Tibial nerve (tissue), 4 donors: ENCODE results near the gene EMC8. TPM values are rescaled to one million over a fixed set of nuclear protein-coding genes. Genes with fewer than 3 reads are reported as not detected.

Experiments
- DNase-seq, 2 donors: peaks; one replicate each; pipeline ENCODE4 v3.0.0-alpha.2; 2019; ENCODE audit warnings: low spot score in 2 of 2
- H3K27ac ChIP-seq, 4 donors: fragments of 200-600 bp; sonication (generic) in 3 of 4; one replicate each; pipeline ENCODE4 v1.5.1; 2017 to 2019; ENCODE audit warnings: mild to moderate bottlenecking in 1 of 4
- H3K27me3 ChIP-seq, 2 donors: fragments of 200-600 bp; sonication (generic) in 1 of 2; one replicate each; pipeline versions ENCODE4 v1.5.1 to v1.6.0; 2017 to 2019
- H3K36me3 ChIP-seq, 3 donors: fragments of 200-600 bp; sonication (generic); one replicate each; pipeline ENCODE4 v1.5.1; 2018 to 2019
- H3K4me1 ChIP-seq, 4 donors: fragments of 200-600 bp; sonication (generic) in 3 of 4; one replicate each; pipeline ENCODE4 v1.5.1; 2017 to 2019
- H3K4me3 ChIP-seq, 4 donors: fragments of 200-600 bp; sonication (generic) in 3 of 4; one replicate each; pipeline ENCODE4 v1.5.1; 2017 to 2019; ENCODE audit warnings: mild to moderate bottlenecking in 1 of 4, moderate library complexity in 1 of 4
- H3K9me3 ChIP-seq, 4 donors: fragments of 200-600 bp; sonication (generic) in 3 of 4; one replicate each; pipeline ENCODE4 v1.5.1; 2017 to 2019
- EP300 ChIP-seq, 2 donors: sonication (generic); formaldehyde crosslinking; IDR thresholded peaks; one replicate each; pipeline ENCODE4 v1.6.1; 2017; ENCODE audit warnings: antibody characterized with exemption in 2 of 2, mild to moderate bottlenecking in 1 of 2
- POLR2A ChIP-seq, 2 donors: fragments of 450-650 bp; IDR thresholded peaks; one replicate each; pipeline ENCODE4 v1.6.1; 2017; ENCODE audit warnings: antibody characterized with exemption in 2 of 2, mild to moderate bottlenecking in 2 of 2, moderate library complexity in 2 of 2
- WGBS, 2 donors: methylation state at CpG; one replicate each; pipeline ENCODE4 v1.1.5; 2018; 5-methylcytosine and 5-hydroxymethylcytosine counted together
- total RNA-seq, 4 donors: library from RNA; depleted of rRNA; stranded (reverse); fragments of >200 nt; gene quantifications; one replicate each; pipeline ENCODE4 v1.1.0, GENCODE V29; 2016
- TF ChIP-seq, protein P1 (sequence below), 5 experiments: fragments of 200-600 bp in 3 of 5; fragments of 450-650 bp in 2 of 5; sonication (generic) in 3 of 5; IDR thresholded peaks; one replicate each; pipeline ENCODE4 v1.5.1; 2016 to 2019; ENCODE audit warnings: antibody characterized with exemption in 5 of 5, mild to moderate bottlenecking in 3 of 5, moderate library complexity in 2 of 5

EMC8 gene
- total RNA-seq, 4 donors from 2014 or later, result 31.8 to 46.2 (median 35.4) TPM

DNA sequence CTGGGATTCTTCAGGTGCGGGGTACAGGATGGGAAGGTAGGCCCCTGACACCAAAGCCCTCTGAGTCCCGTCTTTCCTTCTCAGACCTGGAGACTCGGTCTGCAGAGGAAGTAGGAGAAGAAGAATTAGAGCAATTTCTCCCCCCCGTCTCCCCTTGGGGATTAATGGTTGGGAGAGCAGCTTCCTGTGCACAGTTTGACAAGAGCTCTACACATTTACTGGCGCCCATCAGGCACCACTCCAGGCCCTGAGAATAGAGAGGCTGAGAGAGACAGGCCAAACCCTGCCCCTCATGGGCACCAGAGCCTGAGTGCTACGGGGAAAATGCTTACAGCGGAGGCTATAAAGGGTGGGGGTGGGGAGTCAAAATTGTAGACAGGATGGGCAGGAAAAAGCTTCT, 44.9 kb downstream of the EMC8 start:
- Histone ChIP-seq H3K27ac (no peak overlapping the region), H3K27me3 (peaks cover 0 to 26% of the 10 kb centered on the region in 2 donors), H3K36me3 (no peaks in the 10 kb centered on the region), H3K4me1 (peaks cover 0 to 22% (median 13%) of the 10 kb centered on the region in 4 donors), H3K9me3 (no peaks in the 10 kb centered on the region), H3K4me3 (no peak overlapping the region)
- WGBS, 2 donors, result 40 to 53% methylated on average over 7 of the region's 7 CpGs
- no peak for DNase-seq
- TF ChIP-seq POLR2A (IDR thresholded peaks at IDR 0.05) (no peak), EP300 (IDR thresholded peaks at IDR 0.05) (no peak)
- TF ChIP-seq, protein P1, sequence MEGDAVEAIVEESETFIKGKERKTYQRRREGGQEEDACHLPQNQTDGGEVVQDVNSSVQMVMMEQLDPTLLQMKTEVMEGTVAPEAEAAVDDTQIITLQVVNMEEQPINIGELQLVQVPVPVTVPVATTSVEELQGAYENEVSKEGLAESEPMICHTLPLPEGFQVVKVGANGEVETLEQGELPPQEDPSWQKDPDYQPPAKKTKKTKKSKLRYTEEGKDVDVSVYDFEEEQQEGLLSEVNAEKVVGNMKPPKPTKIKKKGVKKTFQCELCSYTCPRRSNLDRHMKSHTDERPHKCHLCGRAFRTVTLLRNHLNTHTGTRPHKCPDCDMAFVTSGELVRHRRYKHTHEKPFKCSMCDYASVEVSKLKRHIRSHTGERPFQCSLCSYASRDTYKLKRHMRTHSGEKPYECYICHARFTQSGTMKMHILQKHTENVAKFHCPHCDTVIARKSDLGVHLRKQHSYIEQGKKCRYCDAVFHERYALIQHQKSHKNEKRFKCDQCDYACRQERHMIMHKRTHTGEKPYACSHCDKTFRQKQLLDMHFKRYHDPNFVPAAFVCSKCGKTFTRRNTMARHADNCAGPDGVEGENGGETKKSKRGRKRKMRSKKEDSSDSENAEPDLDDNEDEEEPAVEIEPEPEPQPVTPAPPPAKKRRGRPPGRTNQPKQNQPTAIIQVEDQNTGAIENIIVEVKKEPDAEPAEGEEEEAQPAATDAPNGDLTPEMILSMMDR (IDR thresholded peaks at IDR 0.05), result no peak

DNA sequence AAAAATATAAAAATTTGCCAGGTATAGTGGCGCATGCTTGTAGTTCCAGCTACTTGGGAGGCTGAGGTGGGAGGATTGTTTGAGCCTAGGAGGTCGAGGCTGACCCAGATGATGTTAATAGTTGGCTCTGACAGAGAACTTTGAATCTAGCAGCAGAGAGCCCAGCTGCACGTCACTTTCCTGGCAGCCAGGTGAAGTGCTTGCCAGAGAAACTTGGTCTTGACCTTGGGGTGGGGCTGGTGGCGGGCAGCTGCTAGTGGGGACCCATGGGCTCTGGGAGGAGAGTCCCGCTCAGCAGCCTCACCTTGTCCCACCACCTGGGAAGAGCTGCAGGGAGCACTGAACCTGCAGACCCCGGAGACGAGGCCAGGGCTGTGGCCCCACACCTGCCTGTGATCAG, 45.4 kb downstream of the EMC8 start:
- no peaks in the 10 kb centered on the region for H3K36me3 ChIP-seq
- H3K4me1 ChIP-seq, result peaks cover 0 to 22% (median 13%) of the 10 kb centered on the region in 4 donors
- no peaks in the 10 kb centered on the region for H3K9me3 ChIP-seq
- no peak overlapping the region for H3K27ac ChIP-seq
- H3K4me3 ChIP-seq, result no peak overlapping the region
- peaks cover 0 to 26% of the 10 kb centered on the region in 2 donors for H3K27me3 ChIP-seq
- no peak for TF ChIP-seq POLR2A (IDR thresholded peaks at IDR 0.05)
- no peak for DNase-seq
- WGBS, 2 donors, result 85 to 89% methylated on average over 6 to 7 of the region's 7 CpGs

DNA sequence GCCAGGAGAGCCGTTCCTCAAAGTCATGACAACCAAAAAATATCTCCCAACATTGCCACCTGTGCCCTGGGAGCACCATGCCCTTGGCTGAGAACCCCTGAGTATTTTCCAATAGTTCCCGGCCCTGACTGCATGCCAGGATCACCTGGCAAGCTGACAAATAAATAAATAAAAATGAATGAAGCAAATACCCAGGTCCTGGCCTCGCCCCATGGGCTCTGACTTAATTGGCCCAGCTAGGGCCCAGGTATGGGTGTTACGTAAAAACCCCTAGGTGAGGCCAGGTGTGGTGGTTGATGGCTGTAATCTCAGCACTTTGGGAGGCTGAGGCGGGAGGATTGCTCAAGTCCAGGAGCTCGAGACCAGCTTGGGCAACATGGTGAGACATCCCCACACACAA, 45.8 kb downstream of the EMC8 start:
- H3K9me3 ChIP-seq, result no peaks in the 10 kb centered on the region
- H3K27ac ChIP-seq, result no peak overlapping the region
- 81 to 84% methylated on average over 6 of the region's 6 CpGs for WGBS, 2 donors
- peaks cover 0 to 22% (median 13%) of the 10 kb centered on the region in 4 donors for H3K4me1 ChIP-seq
- H3K4me3 ChIP-seq, result no peak overlapping the region
- DNase-seq, result no peak
- peaks cover 0 to 27% of the 10 kb centered on the region in 2 donors for H3K27me3 ChIP-seq
- TF ChIP-seq, protein P1 (IDR thresholded peaks at IDR 0.05), result no peak
- TF ChIP-seq POLR2A (IDR thresholded peaks at IDR 0.05), result no peak
- no peak for TF ChIP-seq EP300 (IDR thresholded peaks at IDR 0.05)
- H3K36me3 ChIP-seq, result no peaks in the 10 kb centered on the region

DNA sequence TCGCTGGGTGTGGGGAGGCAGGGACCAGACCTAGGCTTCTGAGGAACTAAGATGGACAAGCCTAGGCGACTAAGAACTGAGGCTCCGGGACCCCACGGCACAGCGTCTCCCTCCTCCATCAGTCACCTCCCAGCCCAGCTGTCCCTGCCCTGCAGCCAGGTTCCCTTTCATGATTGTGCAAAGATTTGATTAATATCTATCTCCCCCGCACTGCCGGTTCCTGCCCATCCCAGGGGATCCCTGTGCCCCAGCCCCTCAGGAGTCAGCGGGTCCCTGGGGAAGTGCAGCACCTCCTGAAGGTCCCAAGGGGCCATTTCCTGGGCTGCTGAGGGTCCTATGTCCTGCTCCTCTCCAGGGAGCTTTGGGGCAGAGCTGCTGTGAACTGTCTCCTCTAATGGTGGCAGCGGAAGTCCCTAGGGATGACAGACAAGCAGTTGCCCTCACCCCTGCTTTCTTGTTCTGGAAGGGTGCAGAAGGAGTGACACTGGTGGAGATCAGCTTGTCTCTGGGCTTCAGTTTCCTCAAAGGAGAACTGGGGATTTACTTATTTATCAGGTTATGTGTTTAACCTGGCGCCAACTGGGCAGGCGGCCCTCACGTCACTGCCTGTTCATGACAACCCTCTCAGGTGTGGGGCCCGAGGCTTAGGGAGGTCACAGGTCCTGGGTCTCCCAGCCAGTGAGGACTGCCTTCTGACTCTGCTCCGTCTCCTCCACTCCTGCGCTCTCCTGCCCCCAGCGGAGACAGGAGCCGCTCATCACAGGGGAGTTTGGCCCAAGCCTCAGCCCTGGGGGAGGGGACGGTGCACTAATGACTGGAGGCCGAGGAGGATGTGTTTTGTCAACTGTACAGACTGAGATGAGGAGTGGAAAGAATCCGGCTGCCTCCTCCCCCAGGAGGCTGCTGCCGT, 46.6 kb downstream of the EMC8 start:
- no peaks in the 10 kb centered on the region for H3K36me3 ChIP-seq
- WGBS, 2 donors, result 62 to 74% methylated on average over 20 to 21 of the region's 21 CpGs
- H3K27me3 ChIP-seq, result peaks cover 0 to 27% of the 10 kb centered on the region in 2 donors
- no peak overlapping the region for H3K4me3 ChIP-seq
- peaks cover 0 to 22% (median 13%) of the 10 kb centered on the region in 4 donors for H3K4me1 ChIP-seq
- TF ChIP-seq, protein P1 (IDR thresholded peaks at IDR 0.05), result no peak
- no peak for TF ChIP-seq POLR2A (IDR thresholded peaks at IDR 0.05)
- DNase-seq, result no peak
- H3K27ac ChIP-seq, result no peak overlapping the region
- no peaks in the 10 kb centered on the region for H3K9me3 ChIP-seq

DNA sequence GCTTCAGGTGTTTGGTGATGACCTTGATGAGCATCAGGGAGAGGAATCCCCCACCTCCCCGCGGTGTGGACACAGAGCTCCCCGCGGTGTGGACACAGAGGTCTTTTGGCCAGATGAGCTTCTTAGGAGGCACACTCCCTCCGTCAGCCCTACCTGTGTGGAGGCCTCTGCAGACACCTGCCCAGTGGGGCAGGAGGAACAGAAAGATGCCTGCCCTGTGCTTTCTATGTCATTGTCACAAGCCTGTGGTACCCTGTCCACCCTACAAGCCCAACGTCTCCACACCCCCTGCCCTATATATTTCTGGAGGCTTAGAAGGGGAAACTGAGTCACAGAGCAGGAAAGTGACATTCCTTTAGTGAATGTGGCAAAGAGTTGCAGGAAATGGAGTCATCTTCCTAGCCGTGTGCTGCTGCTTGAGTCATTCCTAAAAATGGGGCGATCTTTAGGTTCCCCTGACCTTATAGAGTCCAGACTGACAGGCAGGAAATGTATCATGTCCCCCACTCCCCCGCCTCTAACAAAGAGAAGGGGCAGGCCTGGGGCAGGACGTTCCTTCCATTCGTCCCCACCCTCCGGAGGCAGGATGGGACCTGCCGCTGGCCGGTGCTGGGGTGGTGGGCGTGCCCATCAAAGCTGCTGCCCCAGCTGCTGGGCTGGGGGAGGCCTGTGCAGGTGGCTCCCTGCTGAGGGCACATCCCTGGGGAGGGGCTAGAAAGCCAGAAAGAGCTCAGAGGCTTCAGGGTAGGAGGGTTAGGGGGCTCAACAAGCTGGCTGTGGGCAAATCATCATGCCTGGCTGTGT, 47.4 kb downstream of the EMC8 start:
- 37 to 49% methylated on average over 14 to 15 of the region's 15 CpGs for WGBS, 2 donors
- no peaks in the 10 kb centered on the region for H3K9me3 ChIP-seq
- TF ChIP-seq POLR2A (IDR thresholded peaks at IDR 0.05), result no peak
- no peak for TF ChIP-seq EP300 (IDR thresholded peaks at IDR 0.05)
- TF ChIP-seq, protein P1 (IDR thresholded peaks at IDR 0.05), result no peak
- no peak overlapping the region for H3K27ac ChIP-seq
- peaks cover 0 to 22% (median 13%) of the 10 kb centered on the region in 4 donors for H3K4me1 ChIP-seq
- no peaks in the 10 kb centered on the region for H3K36me3 ChIP-seq
- peaks cover 0 to 27% of the 10 kb centered on the region in 2 donors for H3K27me3 ChIP-seq
- H3K4me3 ChIP-seq, result peak overlapping the region in 1 of 4 donors; percentile 36
- no peak for DNase-seq
